Neural cell (in vitro differentiated cells): Measurements from ENCODE around the gene KLHL22.
"Not testable (repeated sequence)": the region's sequence is repeated elsewhere in the genome, so short reads cannot be mapped to it uniquely, and the experiment has no call there.

Experiments
- EP300 ChIP-seq: fragments of 450-650 bp; conservative IDR thresholded peaks from 2 replicates; pipeline ENCODE4 v1.6.1; 2014; ENCODE audit warnings: antibody characterized with exemption, mild to moderate bottlenecking, moderate library complexity; ENCODE audit not compliant: poor library complexity, severe bottlenecking
- POLR2AphosphoS5 ChIP-seq: IDR thresholded peaks from 2 replicates; pipeline ENCODE4 v1.6.1; 2012
- TAF1 ChIP-seq: IDR thresholded peaks from 2 replicates; pipeline ENCODE4 v1.6.1; 2012; ENCODE audit warnings: low read depth
- TF ChIP-seq, protein P1 (sequence below): IDR thresholded peaks from 2 replicates; pipeline ENCODE4 v1.6.1; 2012; ENCODE audit warnings: borderline replicate concordance
- TF ChIP-seq, protein P2 (sequence below): fragments of 450-650 bp; IDR thresholded peaks from 2 replicates; pipeline ENCODE4 v1.5.1; 2014; ENCODE audit warnings: antibody characterized with exemption, mild to moderate bottlenecking, moderate library complexity; ENCODE audit not compliant: poor library complexity, severe bottlenecking

DNA sequence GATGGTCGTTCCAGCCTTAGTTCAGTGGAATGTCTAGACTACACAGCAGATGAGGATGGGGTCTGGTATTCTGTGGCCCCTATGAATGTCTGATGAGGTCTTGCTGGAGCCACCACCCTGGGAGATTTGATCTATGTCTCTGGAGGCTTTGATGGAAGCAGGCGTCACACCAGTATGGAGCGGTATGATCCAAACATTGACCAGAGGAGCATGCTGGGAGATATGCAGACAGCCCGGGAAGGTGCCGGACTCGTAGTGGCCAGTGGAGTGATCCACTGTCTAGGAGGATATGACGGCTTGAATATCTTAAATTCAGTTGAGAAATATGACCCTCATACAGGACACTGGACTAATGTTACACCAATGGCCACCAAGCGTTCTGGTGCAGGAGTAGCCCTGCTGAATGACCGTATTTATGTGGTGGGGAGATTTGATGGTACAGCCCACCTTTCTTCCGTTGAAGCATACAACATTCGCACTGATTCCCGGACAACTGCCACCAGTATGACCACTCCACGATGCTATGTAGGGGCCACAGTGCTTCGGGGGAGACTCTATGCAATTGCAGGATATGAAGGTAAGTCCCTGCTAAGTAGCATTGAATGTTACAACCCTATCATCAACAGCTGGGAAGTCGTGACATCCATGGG, 44.3 kb downstream of the KLHL22 start:
- TF ChIP-seq POLR2AphosphoS5, EP300, TAF1: not testable (repeated sequence)
- TF ChIP-seq, protein P1, sequence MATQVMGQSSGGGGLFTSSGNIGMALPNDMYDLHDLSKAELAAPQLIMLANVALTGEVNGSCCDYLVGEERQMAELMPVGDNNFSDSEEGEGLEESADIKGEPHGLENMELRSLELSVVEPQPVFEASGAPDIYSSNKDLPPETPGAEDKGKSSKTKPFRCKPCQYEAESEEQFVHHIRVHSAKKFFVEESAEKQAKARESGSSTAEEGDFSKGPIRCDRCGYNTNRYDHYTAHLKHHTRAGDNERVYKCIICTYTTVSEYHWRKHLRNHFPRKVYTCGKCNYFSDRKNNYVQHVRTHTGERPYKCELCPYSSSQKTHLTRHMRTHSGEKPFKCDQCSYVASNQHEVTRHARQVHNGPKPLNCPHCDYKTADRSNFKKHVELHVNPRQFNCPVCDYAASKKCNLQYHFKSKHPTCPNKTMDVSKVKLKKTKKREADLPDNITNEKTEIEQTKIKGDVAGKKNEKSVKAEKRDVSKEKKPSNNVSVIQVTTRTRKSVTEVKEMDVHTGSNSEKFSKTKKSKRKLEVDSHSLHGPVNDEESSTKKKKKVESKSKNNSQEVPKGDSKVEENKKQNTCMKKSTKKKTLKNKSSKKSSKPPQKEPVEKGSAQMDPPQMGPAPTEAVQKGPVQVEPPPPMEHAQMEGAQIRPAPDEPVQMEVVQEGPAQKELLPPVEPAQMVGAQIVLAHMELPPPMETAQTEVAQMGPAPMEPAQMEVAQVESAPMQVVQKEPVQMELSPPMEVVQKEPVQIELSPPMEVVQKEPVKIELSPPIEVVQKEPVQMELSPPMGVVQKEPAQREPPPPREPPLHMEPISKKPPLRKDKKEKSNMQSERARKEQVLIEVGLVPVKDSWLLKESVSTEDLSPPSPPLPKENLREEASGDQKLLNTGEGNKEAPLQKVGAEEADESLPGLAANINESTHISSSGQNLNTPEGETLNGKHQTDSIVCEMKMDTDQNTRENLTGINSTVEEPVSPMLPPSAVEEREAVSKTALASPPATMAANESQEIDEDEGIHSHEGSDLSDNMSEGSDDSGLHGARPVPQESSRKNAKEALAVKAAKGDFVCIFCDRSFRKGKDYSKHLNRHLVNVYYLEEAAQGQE, result not testable (repeated sequence)
- TF ChIP-seq, protein P2, sequence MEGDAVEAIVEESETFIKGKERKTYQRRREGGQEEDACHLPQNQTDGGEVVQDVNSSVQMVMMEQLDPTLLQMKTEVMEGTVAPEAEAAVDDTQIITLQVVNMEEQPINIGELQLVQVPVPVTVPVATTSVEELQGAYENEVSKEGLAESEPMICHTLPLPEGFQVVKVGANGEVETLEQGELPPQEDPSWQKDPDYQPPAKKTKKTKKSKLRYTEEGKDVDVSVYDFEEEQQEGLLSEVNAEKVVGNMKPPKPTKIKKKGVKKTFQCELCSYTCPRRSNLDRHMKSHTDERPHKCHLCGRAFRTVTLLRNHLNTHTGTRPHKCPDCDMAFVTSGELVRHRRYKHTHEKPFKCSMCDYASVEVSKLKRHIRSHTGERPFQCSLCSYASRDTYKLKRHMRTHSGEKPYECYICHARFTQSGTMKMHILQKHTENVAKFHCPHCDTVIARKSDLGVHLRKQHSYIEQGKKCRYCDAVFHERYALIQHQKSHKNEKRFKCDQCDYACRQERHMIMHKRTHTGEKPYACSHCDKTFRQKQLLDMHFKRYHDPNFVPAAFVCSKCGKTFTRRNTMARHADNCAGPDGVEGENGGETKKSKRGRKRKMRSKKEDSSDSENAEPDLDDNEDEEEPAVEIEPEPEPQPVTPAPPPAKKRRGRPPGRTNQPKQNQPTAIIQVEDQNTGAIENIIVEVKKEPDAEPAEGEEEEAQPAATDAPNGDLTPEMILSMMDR, result not testable (repeated sequence)
